Ishikawa (cell line): ENCODE data around the gene ZNF787.

Source experiments
- EP300 ChIP-seq: IDR thresholded peaks from 2 replicates; pipeline ENCODE4 v1.6.1; 2012; ENCODE audit warnings: borderline replicate concordance
- MAX ChIP-seq: IDR thresholded peaks from 2 replicates; pipeline ENCODE4 v1.6.1; 2012
- TCF12 ChIP-seq: IDR thresholded peaks from 2 replicates; pipeline ENCODE4 v1.6.1; 2012; ENCODE audit warnings: low read depth

GRCh38 chr19:56124578-56124977 is 3.5 kb upstream of the ZNF787 start:
- TF ChIP-seq MAX (no peak), TCF12 (no peak), EP300 (no peak)
